Karpas-422 (cell line): ENCODE data around the gene PRCP. TPM values are rescaled to one million over a fixed set of nuclear protein-coding genes. Genes with fewer than 3 reads are reported as not detected.
A peak's percentile ranks its signal among the peaks of the same experiment; 100 is the strongest.

Experiments used
- DNase-seq: peaks from one replicate; pipeline ENCODE4 v3.0.0-alpha.2; 2015
- H2AFZ ChIP-seq: fragments of 200-600 bp; sonication (generic); 2 replicates; pipeline ENCODE4 v1.6.1; 2014; ENCODE audit warnings: antibody characterized with exemption, low read length, mixed read lengths
- H3K27ac ChIP-seq: fragments of 200-600 bp; sonication (generic); 2 replicates; pipeline ENCODE4 v1.5.1; 2014; ENCODE audit warnings: mild to moderate bottlenecking, low read length, moderate library complexity
- H3K27me3 ChIP-seq: fragments of 200-600 bp; sonication (generic); 2 replicates; pipeline ENCODE4 v1.6.1; 2014; ENCODE audit warnings: low read length, mixed read lengths
- H3K36me3 ChIP-seq: fragments of 200-600 bp; sonication (generic); 2 replicates; pipeline ENCODE4 v1.6.1; 2014; ENCODE audit warnings: low read length, mixed read lengths; ENCODE audit not compliant: insufficient read depth
- H3K4me1 ChIP-seq: fragments of 200-600 bp; sonication (generic); 2 replicates; pipeline ENCODE4 v1.6.1; 2014; ENCODE audit warnings: mild to moderate bottlenecking, low read length, mixed read lengths
- H3K4me2 ChIP-seq: fragments of 200-600 bp; sonication (generic); 2 replicates; pipeline ENCODE4 v1.6.1; 2014; ENCODE audit warnings: low read length, low read depth, mild to moderate bottlenecking; ENCODE audit not compliant: poor library complexity, severe bottlenecking
- H3K4me3 ChIP-seq: fragments of 200-600 bp; sonication (generic); 2 replicates; pipeline ENCODE4 v1.5.1; 2014; ENCODE audit warnings: mild to moderate bottlenecking, antibody characterized with exemption, low read length, mixed read lengths
- H3K79me2 ChIP-seq: fragments of 200-600 bp; sonication (generic); 2 replicates; pipeline ENCODE4 v1.6.1; 2014; ENCODE audit warnings: mild to moderate bottlenecking, low read length, mixed read lengths
- H3K9ac ChIP-seq: fragments of 200-600 bp; sonication (generic); 2 replicates; pipeline ENCODE4 v1.6.0; 2014; ENCODE audit warnings: low read length
- H3K9me2 ChIP-seq: fragments of 200-600 bp; sonication (generic), shearing (Covaris generic); replicated peaks from 2 replicates; pipeline ENCODE4 v1.6.0; 2014; ENCODE audit warnings: mild to moderate bottlenecking, low read length, moderate library complexity; ENCODE audit not compliant: insufficient read depth
- H3K9me3 ChIP-seq: fragments of 300-700, 200-600 bp; sonication (generic); 2 replicates; pipeline ENCODE4 v1.6.1; 2014; ENCODE audit warnings: low read length, mixed read lengths
- H4K20me1 ChIP-seq: fragments of 200-600 bp; sonication (generic); 2 replicates; pipeline ENCODE4 v1.6.1; 2014; ENCODE audit warnings: mild to moderate bottlenecking, antibody characterized with exemption, low read length, low read depth; ENCODE audit not compliant: insufficient read depth
- total RNA-seq: library from RNA; depleted of rRNA; stranded (reverse); fragments of >200 nt; shearing (Covaris generic); gene quantifications from 2 replicates; pipeline ENCODE4 v1.2.3, GENCODE V29; 2014; ENCODE audit warnings: low replicate concordance

Gene PRCP
- total RNA-seq, 1 experiment from 2014 or later = 46.1 TPM

GRCh38 chr11:82937554-82937953, 37.3 kb upstream of the PRCP start:
- H2AFZ ChIP-seq = no peak overlapping the region
- H3K9ac ChIP-seq = no peak overlapping the region
- no peaks in the 10 kb centered on the region for H4K20me1 ChIP-seq
- no peaks in the 10 kb centered on the region for H3K9me3 ChIP-seq
- no peaks in the 10 kb centered on the region for H3K79me2 ChIP-seq
- no peaks in the 10 kb centered on the region for H3K9me2 ChIP-seq
- H3K27me3 ChIP-seq = no peaks in the 10 kb centered on the region
- H3K27ac ChIP-seq = no peak overlapping the region
- no peak overlapping the region for H3K4me2 ChIP-seq
- no peak for DNase-seq
- H3K36me3 ChIP-seq = peaks cover 40% of the 10 kb centered on the region
- H3K4me3 ChIP-seq = no peak overlapping the region
- peaks cover 14% of the 10 kb centered on the region for H3K4me1 ChIP-seq

- no peaks in the 10 kb centered on the region for H4K20me1 ChIP-seq
- no peak for DNase-seq
- H3K36me3 ChIP-seq = peaks cover 53% of the 10 kb centered on the region
- no peaks in the 10 kb centered on the region for H3K9me3 ChIP-seq
- no peaks in the 10 kb centered on the region for H3K9me2 ChIP-seq
- peaks cover 27% of the 10 kb centered on the region for H3K4me1 ChIP-seq
- H3K9ac ChIP-seq = no peak overlapping the region
- no peaks in the 10 kb centered on the region for H3K79me2 ChIP-seq
- no peak overlapping the region for H3K4me3 ChIP-seq
- no peak overlapping the region for H3K4me2 ChIP-seq
- no peaks in the 10 kb centered on the region for H3K27me3 ChIP-seq
- H3K27ac ChIP-seq = no peak overlapping the region
- no peak overlapping the region for H2AFZ ChIP-seq
Measured at GRCh38 chr11:82936261-82936660, 36.0 kb upstream of the PRCP start.

GRCh38 chr11:82932564-82932963, 32.3 kb upstream of the PRCP start:
- H3K4me2 ChIP-seq = peak overlapping the region; percentile 30
- peak overlapping the region; percentile 56 for H3K9ac ChIP-seq
- peaks cover 12% of the 10 kb centered on the region for H3K79me2 ChIP-seq
- H3K9me3 ChIP-seq = no peaks in the 10 kb centered on the region
- peak; percentile 63 for DNase-seq
- H2AFZ ChIP-seq = no peak overlapping the region
- H4K20me1 ChIP-seq = no peaks in the 10 kb centered on the region
- no peak overlapping the region; the same call in 1 of the 2 replicates for H3K4me3 ChIP-seq
- H3K36me3 ChIP-seq = peaks cover 63% of the 10 kb centered on the region
- no peaks in the 10 kb centered on the region for H3K9me2 ChIP-seq
- H3K27me3 ChIP-seq = no peaks in the 10 kb centered on the region
- peak overlapping the region; percentile 97 for H3K27ac ChIP-seq
- H3K4me1 ChIP-seq = peaks cover 64% of the 10 kb centered on the region

GRCh38 chr11:82930734-82931133, 30.5 kb upstream of the PRCP start:
- Histone ChIP-seq H4K20me1 (no peaks in the 10 kb centered on the region), H3K79me2 (peaks cover 12% of the 10 kb centered on the region), H3K27me3 (no peaks in the 10 kb centered on the region), H3K4me3 (no peak overlapping the region), H2AFZ (no peak overlapping the region), H3K9ac (peak overlapping the region; percentile 56), H3K27ac (peak overlapping the region; percentile 97), H3K9me2 (no peaks in the 10 kb centered on the region), H3K4me2 (peak overlapping the region; percentile 81), H3K4me1 (peaks cover 72% of the 10 kb centered on the region), H3K9me3 (no peaks in the 10 kb centered on the region), H3K36me3 (peaks cover 55% of the 10 kb centered on the region)
- DNase-seq = no peak

GRCh38 chr11:82930229-82930628, 30.0 kb upstream of the PRCP start:
- peak; percentile 88 for DNase-seq
- H3K4me3 ChIP-seq = peak overlapping the region; percentile 56
- peak overlapping the region; percentile 97 for H3K27ac ChIP-seq
- no peak overlapping the region for H2AFZ ChIP-seq
- H3K9me3 ChIP-seq = no peaks in the 10 kb centered on the region
- no peaks in the 10 kb centered on the region for H3K27me3 ChIP-seq
- H3K9ac ChIP-seq = peak overlapping the region; percentile 73
- H3K79me2 ChIP-seq = peaks cover 14% of the 10 kb centered on the region
- H3K4me2 ChIP-seq = peak overlapping the region; percentile 81
- H3K4me1 ChIP-seq = peaks cover 72% of the 10 kb centered on the region
- H3K9me2 ChIP-seq = no peaks in the 10 kb centered on the region
- peaks cover 56% of the 10 kb centered on the region for H3K36me3 ChIP-seq
- no peaks in the 10 kb centered on the region for H4K20me1 ChIP-seq

- Histone ChIP-seq H3K27ac (peak overlapping the region; percentile 97), H3K4me2 (peak overlapping the region; percentile 81), H3K9me3 (no peaks in the 10 kb centered on the region), H3K9me2 (no peaks in the 10 kb centered on the region), H3K36me3 (peaks cover 53% of the 10 kb centered on the region), H3K79me2 (peaks cover 23% of the 10 kb centered on the region), H3K4me1 (peaks cover 80% of the 10 kb centered on the region), H3K27me3 (no peaks in the 10 kb centered on the region), H2AFZ (no peak overlapping the region), H4K20me1 (no peaks in the 10 kb centered on the region), H3K4me3 (peak overlapping the region; percentile 56; the same call in 1 of the 2 replicates), H3K9ac (peak overlapping the region; percentile 73)
- peak; percentile 93 for DNase-seq
Measured at GRCh38 chr11:82929121-82929520, 28.9 kb upstream of the PRCP start.

- Histone ChIP-seq H3K9ac (peak overlapping the region; percentile 33), H3K27ac (peak overlapping the region; percentile 97), H3K79me2 (peaks cover 40% of the 10 kb centered on the region), H2AFZ (no peak overlapping the region), H3K9me2 (no peaks in the 10 kb centered on the region), H3K36me3 (peaks cover 48% of the 10 kb centered on the region), H3K9me3 (no peaks in the 10 kb centered on the region), H3K4me3 (0 out of 2 replicates have a peak overlapping the region, but pooled peaks have one; percentile 16), H4K20me1 (no peaks in the 10 kb centered on the region), H3K4me1 (peaks cover 74% of the 10 kb centered on the region), H3K4me2 (peak overlapping the region; percentile 43), H3K27me3 (no peaks in the 10 kb centered on the region)
- peak; percentile 93 for DNase-seq
Measured at GRCh38 chr11:82927264-82927880, 27.1 kb upstream of the PRCP start.

- Histone ChIP-seq H4K20me1 (no peaks in the 10 kb centered on the region), H3K4me2 (no peak overlapping the region), H2AFZ (no peak overlapping the region), H3K79me2 (peaks cover 61% of the 10 kb centered on the region), H3K27me3 (no peaks in the 10 kb centered on the region), H3K36me3 (peaks cover 41% of the 10 kb centered on the region), H3K9ac (no peak overlapping the region), H3K9me3 (no peaks in the 10 kb centered on the region), H3K9me2 (no peaks in the 10 kb centered on the region), H3K4me1 (peaks cover 62% of the 10 kb centered on the region), H3K27ac (peak overlapping the region; percentile 57), H3K4me3 (no peak overlapping the region)
- DNase-seq = no peak
Measured at GRCh38 chr11:82924522-82925224, 24.4 kb upstream of the PRCP start.
